Measurements from ENCODE around the gene GATAD2A. TPM values are rescaled to one million over a fixed set of nuclear protein-coding genes. Genes with fewer than 3 reads are reported as not detected.

The GATAD2A gene
- polyA plus RNA-seq, 3 donors = 12.6 to 33.8 (median 24.9) TPM

DNA sequence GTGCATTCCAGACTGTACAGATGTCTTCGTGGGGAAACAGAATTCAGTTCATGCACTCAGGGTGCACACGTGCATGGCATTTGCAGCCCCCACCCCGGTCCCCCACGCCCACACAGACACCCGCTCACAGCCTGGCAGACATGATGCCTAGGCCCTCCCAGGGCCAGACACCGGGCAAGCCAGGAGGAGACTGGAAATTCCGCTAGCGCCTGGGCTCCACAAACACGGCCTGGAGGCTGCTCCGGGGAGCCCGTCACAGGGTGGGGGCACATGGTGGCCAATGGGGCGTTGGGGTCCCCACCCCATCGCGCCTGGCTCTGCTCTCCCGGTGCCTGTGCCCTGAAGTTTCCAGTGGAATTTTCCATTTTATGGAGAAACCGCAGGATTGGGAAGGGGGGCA is 136.1 kb downstream of the GATAD2A start:
- WGBS, 3 donors = 74 to 80% (median 77%) methylated on average over 16 of the region's 16 CpGs
- no peak overlapping the region for H3K27ac ChIP-seq (ENCODE audit: low read depth, low read length)

GRCh38 chr19:19542507-19542906 is 137.0 kb downstream of the GATAD2A start:
- no peak overlapping the region for H3K27ac ChIP-seq (ENCODE audit: low read depth, low read length)
- 56 to 77% (median 63%) methylated on average over 12 of the region's 12 CpGs for WGBS, 3 donors

GRCh38 chr19:19543101-19543500 is 137.6 kb downstream of the GATAD2A start:
- no peak overlapping the region for H3K27ac ChIP-seq (ENCODE audit: low read depth, low read length)
- WGBS, 3 donors = 85 to 91% (median 88%) methylated on average over 13 of the region's 13 CpGs

- no peak overlapping the region for H3K27ac ChIP-seq (ENCODE audit: low read depth, low read length)
- whole genome bisulfite sequencing, 3 donors = 90 to 92% (median 91%) methylated on average over 19 of the region's 19 CpGs
Observed at GRCh38 chr19:19543640-19544039, 138.2 kb downstream of the GATAD2A start.

GRCh38 chr19:19544257-19544953 is 138.9 kb downstream of the GATAD2A start:
- WGBS, 3 donors = 88 to 92% (median 91%) methylated on average over 66 to 75 of the region's 75 CpGs
- no peak overlapping the region for H3K27ac ChIP-seq (ENCODE audit: low read depth, low read length)

- 87 to 93% (median 91%) methylated on average over 53 of the region's 53 CpGs for WGBS, 3 donors
- no peak overlapping the region for H3K27ac ChIP-seq (ENCODE audit: low read depth, low read length)
Observed at GRCh38 chr19:19544954-19545591, 139.6 kb downstream of the GATAD2A start.

- WGBS, 3 donors = 91 to 95% (median 95%) methylated on average over 15 to 23 of the region's 23 CpGs
- H3K27ac ChIP-seq (ENCODE audit: low read depth, low read length) = no peak overlapping the region
Observed at GRCh38 chr19:19545707-19546106, 140.2 kb downstream of the GATAD2A start.

DNA sequence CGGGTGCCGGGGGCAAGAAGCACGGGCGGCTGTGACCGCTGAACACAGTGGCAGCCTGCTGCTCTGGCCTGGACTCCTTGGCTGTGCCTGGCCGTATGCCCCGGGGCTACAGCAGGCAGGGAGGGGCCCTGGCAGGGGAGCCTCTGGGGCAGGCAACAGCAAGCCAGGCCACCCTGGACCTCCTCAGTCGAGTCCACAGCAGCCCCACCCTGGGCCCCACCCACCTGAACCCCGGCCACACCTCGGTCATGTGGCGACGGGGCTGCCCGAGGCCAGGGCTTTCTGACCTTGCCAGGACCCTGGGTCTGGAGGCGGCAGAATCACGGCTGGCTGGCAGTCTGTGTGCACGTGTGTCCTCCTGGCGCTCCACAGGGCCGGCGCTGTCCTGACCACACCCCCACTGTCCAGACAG is 141.3 kb downstream of the GATAD2A start:
- H3K27ac ChIP-seq (ENCODE audit: low read depth, low read length) = no peak overlapping the region
- 47 to 67% (median 54%) methylated on average over 17 to 19 of the region's 19 CpGs for WGBS, 3 donors

- H3K27ac ChIP-seq (ENCODE audit: low read depth, low read length) = no peak overlapping the region
- WGBS, 3 donors = 54 to 64% (median 62%) methylated on average over 15 of the region's 15 CpGs
Observed at GRCh38 chr19:19547674-19548336, 142.3 kb downstream of the GATAD2A start.

GRCh38 chr19:19548915-19549759 is 143.7 kb downstream of the GATAD2A start:
- WGBS, 3 donors = 44 to 59% (median 47%) methylated on average over 13 of the region's 13 CpGs
- no peak overlapping the region for H3K27ac ChIP-seq (ENCODE audit: low read depth, low read length)

DNA sequence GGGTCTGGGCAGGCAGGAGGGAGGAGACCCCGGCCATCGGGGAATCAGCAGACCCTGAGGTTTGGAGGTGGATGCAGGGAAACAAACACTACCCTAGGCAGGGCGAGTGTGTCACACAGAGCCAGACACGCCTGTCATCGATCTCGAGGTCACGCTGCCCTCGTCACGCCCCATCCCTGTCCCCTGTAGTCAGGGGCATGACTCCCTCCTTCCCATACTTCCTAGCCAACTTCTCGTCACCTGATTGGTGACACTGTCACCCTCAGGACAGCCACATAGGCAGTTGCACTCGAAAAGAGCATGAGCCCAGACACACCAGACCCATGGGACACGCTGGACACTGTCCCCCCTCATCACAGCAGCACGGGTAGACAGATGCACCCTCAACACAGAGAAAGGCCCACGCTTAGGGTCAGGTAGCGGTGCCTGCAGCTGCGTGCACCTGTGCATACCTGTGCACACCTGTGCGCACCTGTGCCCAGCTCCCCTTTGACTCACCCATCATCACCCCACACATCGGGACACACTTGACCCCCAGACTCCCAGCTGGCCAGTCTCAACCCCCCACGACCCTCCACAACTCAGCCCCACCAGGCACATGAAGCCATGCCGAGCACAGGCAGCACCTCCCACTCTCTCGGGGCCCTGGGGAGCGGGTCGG is 144.5 kb downstream of the GATAD2A start:
- 58 to 67% (median 62%) methylated on average over 23 of the region's 23 CpGs for WGBS, 3 donors
- H3K27ac ChIP-seq (ENCODE audit: low read depth, low read length) = no peak overlapping the region

DNA sequence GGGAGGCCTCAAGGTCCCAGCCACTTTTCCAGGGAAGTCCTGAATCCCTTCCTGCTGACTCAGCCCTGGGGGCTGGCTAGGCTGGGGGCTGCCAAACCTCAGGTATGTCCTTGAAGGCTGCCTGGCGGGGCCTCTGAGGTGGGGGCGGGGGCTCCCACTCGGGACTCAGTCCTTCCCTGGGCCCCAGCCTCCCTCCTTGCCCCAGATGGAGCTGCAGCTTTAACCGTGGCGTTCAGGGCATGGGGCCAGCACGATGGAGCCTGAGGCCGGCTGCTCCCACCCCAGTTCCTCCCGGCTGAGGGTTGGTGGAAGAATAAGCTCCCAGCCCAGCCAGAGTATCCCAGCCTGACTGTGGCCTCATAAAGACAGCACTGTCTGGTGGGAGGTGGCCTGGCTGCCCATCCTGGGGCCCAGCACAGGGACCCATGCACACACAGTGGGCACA is 145.0 kb downstream of the GATAD2A start:
- WGBS, 3 donors = 31 to 42% (median 39%) methylated on average over 8 of the region's 8 CpGs
- no peak overlapping the region for H3K27ac ChIP-seq (ENCODE audit: low read depth, low read length)

- WGBS, 3 donors = 80 to 83% (median 81%) methylated on average over 10 of the region's 10 CpGs
- no peak overlapping the region for H3K27ac ChIP-seq (ENCODE audit: low read depth, low read length)
Observed at GRCh38 chr19:19550972-19551852, 145.7 kb downstream of the GATAD2A start.

GRCh38 chr19:19551853-19552192 is 146.3 kb downstream of the GATAD2A start:
- 71 to 84% (median 72%) methylated on average over 14 of the region's 14 CpGs for WGBS, 3 donors
- H3K27ac ChIP-seq (ENCODE audit: low read depth, low read length) = no peak overlapping the region

GRCh38 chr19:19552798-19553197 is 147.3 kb downstream of the GATAD2A start:
- WGBS, 3 donors = 46 to 51% (median 50%) methylated on average over 6 of the region's 6 CpGs
- H3K27ac ChIP-seq (ENCODE audit: low read depth, low read length) = no peak overlapping the region

DNA sequence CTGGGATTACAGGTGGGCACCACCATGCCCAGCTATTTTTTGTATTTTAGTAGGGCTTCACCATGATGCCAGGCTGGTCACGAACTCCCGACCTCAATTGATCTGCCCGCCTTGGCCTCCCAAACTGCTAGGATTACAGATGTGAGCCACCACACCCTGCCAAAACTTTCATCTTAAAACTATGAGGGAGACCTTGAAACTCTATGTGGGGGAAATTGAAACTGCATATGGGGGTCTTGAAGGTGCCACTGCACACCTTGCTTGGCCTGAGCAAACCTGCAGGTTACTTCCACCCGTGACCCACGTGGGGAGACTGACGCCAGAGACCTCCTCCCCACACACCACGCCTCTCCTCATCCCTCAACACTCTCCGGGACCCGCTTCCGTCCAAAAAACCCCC is 148.2 kb downstream of the GATAD2A start:
- H3K27ac ChIP-seq (ENCODE audit: low read depth, low read length) = no peak overlapping the region
- 84 to 91% (median 87%) methylated on average over 10 of the region's 10 CpGs for WGBS, 3 donors

Measured in adipose tissue (tissue), 3 donors.